HepG2 (cell line): ENCODE measurements around the gene TMEM167B. TPM values are rescaled to one million over a fixed set of nuclear protein-coding genes. Genes with fewer than 3 reads are reported as not detected.

Experiments
- ATAC-seq: fragments of 200-7000 bp; cut with Tn5 transposase; 3 replicates; pipeline ENCODE4 v1.9.1; 2020; ENCODE audit warnings: mild to moderate bottlenecking, moderate library complexity
- BruUV-seq: library from RNA; stranded (reverse); fragments of 400-500 nt; replicated peaks from 2 replicates; lab custom pipeline; 2021; lab: Mats Ljungman, UMichigan
- CTCF ChIA-PET: fragments of 300-600 bp; formaldehyde crosslinking; extraction: SDS; loops from one replicate; lab custom pipeline; 2021; ENCODE audit warnings: low total read pairs, inconsistent platforms, low intra/inter-chr PET ratio; lab: Yijun Ruan, JAX
- POLR2A ChIA-PET: fragments of 350-600 bp; sonication (Branson Sonifier 250); formaldehyde crosslinking; loops from one replicate; lab custom pipeline; 2020; ENCODE audit warnings: antibody characterized with exemption, inconsistent platforms; lab: Yijun Ruan, JAX
- DNase-seq: peaks from one replicate; pipeline ENCODE4 v3.0.0-alpha.2; 2015; ENCODE audit warnings: low spot score
- FAIRE-seq: peaks from 3 replicates; lab custom pipeline; 2011; peaks lifted over from hg19 to GRCh38; lab: Jason Lieb, UNC
- H2AFZ ChIP-seq: one replicate; pipeline ENCODE4 v1.6.1; 2011; ENCODE audit warnings: low read length, inconsistent platforms
- H3K27ac ChIP-seq: fragments of 300-600 bp; 3 replicates; pipeline ENCODE4 v1.8.0; 2011; ENCODE audit warnings: mixed run types, mild to moderate bottlenecking, mixed read lengths, low read length, inconsistent platforms; ENCODE audit not compliant: insufficient read depth; ENCODE audit errors: extremely low read length
- H3K27me3 ChIP-seq, 2 experiments: fragments of 200-600 bp in 1 of 2; 2 replicates in 1 of 2; 3 replicates in 1 of 2; pipeline versions ENCODE4 v1.6.0 to v1.8.0; 2011; ENCODE audit warnings: low read length in 2 of 2, mild to moderate bottlenecking in 2 of 2, moderate library complexity in 2 of 2, inconsistent platforms in 1 of 2; ENCODE audit not compliant: insufficient read depth in 2 of 2, control insufficient read depth in 1 of 2
- H3K36me3 ChIP-seq, 2 experiments: fragments of 200-600 bp in 1 of 2; replicated peaks in 1 of 2; 2 replicates in 1 of 2; 3 replicates in 1 of 2; pipeline versions ENCODE4 v1.5.1 to v1.8.0; 2011; ENCODE audit warnings: low read length in 2 of 2, inconsistent platforms in 1 of 2; ENCODE audit not compliant: insufficient read depth in 2 of 2, control insufficient read depth in 1 of 2
- H3K4me1 ChIP-seq: 2 replicates; pipeline ENCODE4 v1.5.1; 2012; ENCODE audit warnings: low read length, inconsistent platforms; ENCODE audit not compliant: insufficient read depth
- H3K4me2 ChIP-seq: 2 replicates; pipeline ENCODE4 v1.6.0; 2011; ENCODE audit warnings: low read depth, low read length, inconsistent platforms
- H3K4me3 ChIP-seq, 3 experiments: fragments of 200-600 bp in 1 of 3; sonication (generic), shearing (Covaris generic) in 1 of 3; replicated peaks in 1 of 3; 2 replicates each; pipeline ENCODE4 v1.5.1; 2011 to 2016; ENCODE audit warnings: low read length in 3 of 3, inconsistent platforms in 2 of 3, low read depth in 2 of 3, mild to moderate bottlenecking in 2 of 3, control low read depth in 1 of 3, mixed read lengths in 1 of 3; ENCODE audit not compliant: insufficient read depth in 1 of 3
- H3K79me2 ChIP-seq: one replicate; pipeline ENCODE4 v1.6.1; 2011; ENCODE audit warnings: low read length, inconsistent platforms; ENCODE audit not compliant: insufficient read depth
- H3K9ac ChIP-seq: 2 replicates; pipeline ENCODE4 v1.6.0; 2011; ENCODE audit warnings: mild to moderate bottlenecking, low read depth, low read length, inconsistent platforms; ENCODE audit not compliant: insufficient read depth
- H3K9me3 ChIP-seq: 2 replicates; pipeline ENCODE4 v1.5.1; 2012; ENCODE audit warnings: mild to moderate bottlenecking, low read length
- H4K20me1 ChIP-seq: 2 replicates; pipeline ENCODE4 v1.6.0; 2011; ENCODE audit warnings: inconsistent platforms, mild to moderate bottlenecking, low read length, moderate library complexity; ENCODE audit not compliant: insufficient read depth
- CENPBD1 ChIP-seq: sonication (generic); formaldehyde crosslinking; IDR thresholded peaks from 2 replicates; pipeline ENCODE4 v1.8.0; 2022; ENCODE audit warnings: missing genetic modification reagents, low read depth, mild to moderate bottlenecking, borderline replicate concordance
- DRAP1 ChIP-seq: IDR thresholded peaks from 2 replicates; pipeline ENCODE4 v1.6.1; 2016; ENCODE audit warnings: missing genetic modification reagents, missing compliant biosample characterization
- ETS1 ChIP-seq: sonication (generic); formaldehyde crosslinking; IDR thresholded peaks from 2 replicates; pipeline ENCODE4 v1.4.0; 2020; ENCODE audit warnings: missing genetic modification reagents
- FOSL1 ChIP-seq: sonication (generic); formaldehyde crosslinking; IDR thresholded peaks from 2 replicates; pipeline ENCODE4 v1.9.0; 2021; ENCODE audit warnings: missing genetic modification reagents, borderline replicate concordance
- HDAC6 ChIP-seq: fragments of 200-600 bp; sonication (generic); IDR thresholded peaks from 2 replicates; pipeline ENCODE4 v1.7.0; 2017; ENCODE audit warnings: mild to moderate bottlenecking, antibody characterized with exemption, low read length, low read depth
- LCORL ChIP-seq, 2 experiments: fragments of 450-650 bp in 1 of 2; sonication (generic) in 1 of 2; formaldehyde crosslinking in 1 of 2; IDR thresholded peaks; 2 replicates each; pipeline versions ENCODE4 v1.5.0 to v1.6.1; 2017 to 2020; ENCODE audit warnings: antibody characterized with exemption in 1 of 2, missing genetic modification reagents in 1 of 2
- MYC ChIP-seq: sonication (generic); formaldehyde crosslinking; IDR thresholded peaks from 2 replicates; pipeline ENCODE4 v1.9.0; 2021; ENCODE audit warnings: missing genetic modification reagents, borderline replicate concordance
- PRDM4 ChIP-seq: sonication (generic); formaldehyde crosslinking; IDR thresholded peaks from 2 replicates; pipeline ENCODE4 v1.9.0; 2021; ENCODE audit warnings: missing genetic modification reagents, borderline replicate concordance
- SMYD3 ChIP-seq: sonication (generic); formaldehyde crosslinking; IDR thresholded peaks from 2 replicates; pipeline ENCODE4 v1.8.1; 2023; ENCODE audit warnings: mild to moderate bottlenecking, missing genetic modification reagents
- TCF12 ChIP-seq, 2 experiments: fragments of 450-650 bp in 1 of 2; sonication (generic) in 1 of 2; formaldehyde crosslinking in 1 of 2; IDR thresholded peaks; 2 replicates each; pipeline versions ENCODE4 v1.6.1 to v1.8.0; 2017 to 2022; ENCODE audit warnings: antibody characterized with exemption in 1 of 2, mild to moderate bottlenecking in 1 of 2, missing genetic modification reagents in 1 of 2, moderate library complexity in 1 of 2
- ZIK1 ChIP-seq: sonication (generic); formaldehyde crosslinking; IDR thresholded peaks from 2 replicates; pipeline ENCODE4 v1.5.0; 2020; ENCODE audit warnings: mild to moderate bottlenecking, low read depth, missing genetic modification reagents, borderline replicate concordance
- ZNF704 ChIP-seq: sonication (generic); formaldehyde crosslinking; IDR thresholded peaks from 2 replicates; pipeline ENCODE4 v1.8.1; 2023; ENCODE audit warnings: mild to moderate bottlenecking, inconsistent platforms, moderate library complexity, missing genetic modification reagents, borderline replicate concordance
- ZNF781 ChIP-seq: sonication (generic); formaldehyde crosslinking; IDR thresholded peaks from 2 replicates; pipeline ENCODE4 v1.5.1; 2020; ENCODE audit warnings: borderline replicate concordance, mild to moderate bottlenecking, missing genetic modification reagents; ENCODE audit errors: not compliant biosample characterization
- ZNF839 ChIP-seq: sonication (generic); formaldehyde crosslinking; IDR thresholded peaks from 2 replicates; pipeline ENCODE4 v1.4.0; 2020; ENCODE audit warnings: missing genetic modification reagents, mild to moderate bottlenecking, borderline replicate concordance
- WGBS: methylation state at CpG from one replicate; pipeline ENCODE4 v1.1.6; 2017; ENCODE audit warnings: low lambda C conversion rate; 5-methylcytosine and 5-hydroxymethylcytosine counted together
- in situ Hi-C: cut with HindIII; loops from 2 replicates; pipeline ENCODE4 v1.10.0; 2017; ENCODE audit warnings: low pct_unique_long_range_greater_than_20kb; ENCODE audit not compliant: extremely low pct_ligation_motif_present
- intact Hi-C: fragments of 100-400 bp; cut with micrococcal nuclease; formaldehyde crosslinking; loops from one replicate; pipeline ENCODE4 v1.10.0; 2022; ENCODE audit not compliant: unreplicated experiment
- polyA plus RNA-seq, 8 experiments: library from polyadenylated mRNA; depleted of rRNA in 3 of 8; stranded (reverse) in 7 of 8; unstranded in 1 of 8; fragments of >200 nt; fragmentation: Illumina TruSeq in 4 of 8; extraction: Trizol in 4 of 8; gene quantifications; 2 replicates each; pipeline versions ENCODE4 v1.2.1 to v1.2.3, GENCODE V29; 2011 to 2016; ENCODE audit warnings: low read depth in 4 of 8, missing spikeins in 1 of 8, mixed read lengths in 1 of 8; ENCODE audit not compliant: insufficient read depth in 1 of 8
- total RNA-seq, 5 experiments: library from RNA; depleted of rRNA; stranded (reverse); fragments of >200 nt; fragmentation: Illumina TruSeq; extraction: Trizol; gene quantifications; 2 replicates each; pipeline ENCODE4 v1.2.3, GENCODE V29; 2016; ENCODE audit warnings: low read depth in 1 of 5

Gene TMEM167B
- total and polyA plus RNA-seq, 2 of the 13 experiments (the other 11 are each of a cell fraction or from before 2014, with no cell fraction given): 9.5 to 22.4 TPM

GRCh38 chr1:109107785-109108184, 17.2 kb downstream of the TMEM167B start:
- no peak overlapping the region for H3K4me2 ChIP-seq
- H3K36me3 ChIP-seq: no peaks in the 10 kb centered on the region
- 44% methylated on average over 7 of the region's 7 CpGs for WGBS
- H3K4me3 ChIP-seq: no peak overlapping the region
- CTCF ChIA-PET: no interaction called here
- in situ Hi-C loops: no loop called here
- BruUV-seq: no TSS peak
- ATAC-seq: no peak
- no peaks in the 10 kb centered on the region for H3K79me2 ChIP-seq
- POLR2A ChIA-PET: no interaction called here
- no peak for DNase-seq
- FAIRE-seq: no peak
- intact Hi-C loops: no loop called here
- H3K27me3 ChIP-seq: peaks cover 0 to 16% of the 10 kb centered on the region in 2 experiments; a peak in 2 of 5 replicates
- H2AFZ ChIP-seq: no peak overlapping the region
- H4K20me1 ChIP-seq: no peaks in the 10 kb centered on the region
- no peak overlapping the region for H3K9ac ChIP-seq
- peaks cover 17% of the 10 kb centered on the region for H3K4me1 ChIP-seq
- H3K27ac ChIP-seq: no peak overlapping the region
- H3K9me3 ChIP-seq: no peaks in the 10 kb centered on the region
- TF ChIP-seq DRAP1 (CRISPR knock-in tag) (no peak), LCORL (IDR thresholded peaks at IDR 0.05) (no peak), LCORL (CRISPR knock-in tag; IDR thresholded peaks at IDR 0.05) (no peak), PRDM4 (CRISPR knock-in tag) (no peak), ZNF704 (no peak), CENPBD1 (CRISPR knock-in tag) (no peak), TCF12 (IDR thresholded peaks at IDR 0.05) (no peak), TCF12 (CRISPR knock-in tag; IDR thresholded peaks at IDR 0.05) (no peak), MYC (CRISPR knock-in tag) (no peak), ETS1 (CRISPR knock-in tag) (no peak), HDAC6 (no peak), SMYD3 (CRISPR knock-in tag) (no peak), ZNF839 (CRISPR knock-in tag) (no peak), ZIK1 (CRISPR knock-in tag) (no peak), FOSL1 (CRISPR knock-in tag) (no peak), ZNF781 (CRISPR knock-in tag) (no peak)
